Endothelial cell of umbilical vein (primary cell): ENCODE results near the gene SLC12A7. TPM values are rescaled to one million over a fixed set of nuclear protein-coding genes. Genes with fewer than 3 reads are reported as not detected.

Experiments used
- BruUV-seq: library from RNA; stranded (reverse); fragments of 400-500 nt; replicated peaks from 2 replicates; lab custom pipeline; 2021; lab: Mats Ljungman, UMichigan
- CTCF ChIA-PET: fragments of 300-600, 350-600 bp; sonication (Branson Sonifier 250); formaldehyde crosslinking; loops from one replicate; lab custom pipeline; 2021; ENCODE audit warnings: antibody characterized with exemption, inconsistent platforms; lab: Charles Lee
- POLR2A ChIA-PET: fragments of 300-600, 350-600 bp; sonication (Branson Sonifier 250); formaldehyde crosslinking; loops from one replicate; lab custom pipeline; 2021; ENCODE audit warnings: antibody characterized with exemption, inconsistent platforms; lab: Charles Lee
- DNase-seq: peaks from one replicate; pipeline ENCODE4 v3.0.0-alpha.2; 2011; ENCODE audit warnings: low read depth, low spot score
- FAIRE-seq: peaks from 2 replicates; lab custom pipeline; 2011; peaks lifted over from hg19 to GRCh38; lab: Jason Lieb, UNC
- H2AFZ ChIP-seq: 2 replicates; pipeline ENCODE4 v1.6.0; 2012; ENCODE audit warnings: low read depth, low read length, control low read depth, inconsistent platforms
- H3K27ac ChIP-seq: 2 replicates; pipeline ENCODE4 v1.5.1; 2011; ENCODE audit warnings: low read depth, mild to moderate bottlenecking, control low read depth, low read length, moderate library complexity; ENCODE audit not compliant: insufficient read depth
- H3K27me3 ChIP-seq, 2 experiments: 2 replicates each; pipeline versions ENCODE4 v1.6.0 to v1.6.1; 2011; ENCODE audit warnings: low read length in 2 of 2, mixed read lengths in 1 of 2; ENCODE audit not compliant: control insufficient read depth in 2 of 2, insufficient read depth in 2 of 2
- H3K36me3 ChIP-seq, 2 experiments: 2 replicates in 1 of 2; 3 replicates in 1 of 2; pipeline ENCODE4 v1.5.1; 2011; ENCODE audit warnings: low read length in 2 of 2, mild to moderate bottlenecking in 1 of 2, moderate library complexity in 1 of 2; ENCODE audit not compliant: control insufficient read depth in 2 of 2, insufficient read depth in 2 of 2; ENCODE audit errors: extremely low read depth in 1 of 2
- H3K4me1 ChIP-seq: 3 replicates; pipeline ENCODE4 v1.5.1; 2011; ENCODE audit warnings: mild to moderate bottlenecking, low read length; ENCODE audit not compliant: control insufficient read depth, insufficient read depth; ENCODE audit errors: extremely low read depth
- H3K4me2 ChIP-seq: 2 replicates; pipeline ENCODE4 v1.6.1; 2011; ENCODE audit warnings: low read length, control low read depth, mixed read lengths; ENCODE audit not compliant: insufficient read depth
- H3K4me3 ChIP-seq, 3 experiments: fragments of 200-600 bp in 1 of 3; sonication (generic), shearing (Covaris generic) in 1 of 3; replicated peaks in 1 of 3; 2 replicates each; pipeline ENCODE4 v1.5.1; 2011 to 2016; ENCODE audit warnings: control low read depth in 3 of 3, low read length in 3 of 3, mild to moderate bottlenecking in 2 of 3, inconsistent platforms in 1 of 3, low read depth in 1 of 3, moderate library complexity in 1 of 3; ENCODE audit not compliant: insufficient read depth in 1 of 3
- H3K79me2 ChIP-seq: 2 replicates; pipeline ENCODE4 v1.6.0; 2012; ENCODE audit warnings: low read length, inconsistent platforms; ENCODE audit not compliant: control insufficient read depth, insufficient read depth
- H3K9ac ChIP-seq: replicated peaks from 2 replicates; pipeline ENCODE3; 2011; ENCODE audit warnings: low read length, control low read depth; ENCODE audit not compliant: insufficient read depth; ENCODE audit errors: extremely low read depth
- H3K9me1 ChIP-seq: replicated peaks from 3 replicates; pipeline ENCODE4 v1.6.0; 2011; ENCODE audit warnings: mild to moderate bottlenecking, low read length; ENCODE audit not compliant: control insufficient read depth, insufficient read depth; ENCODE audit errors: extremely low read depth
- H3K9me3 ChIP-seq: replicated peaks from 2 replicates; pipeline ENCODE4 v1.5.1; 2012; ENCODE audit warnings: low read length, inconsistent platforms; ENCODE audit not compliant: control insufficient read depth, insufficient read depth
- H4K20me1 ChIP-seq: replicated peaks from 2 replicates; pipeline ENCODE3; 2011; ENCODE audit warnings: mild to moderate bottlenecking, low read length; ENCODE audit not compliant: control insufficient read depth, insufficient read depth; ENCODE audit errors: extremely low read depth
- CTCF ChIP-seq, 2 donors: IDR thresholded peaks; 1 replicate in 1 of 2; 2 replicates in 1 of 2; pipeline ENCODE4 v1.5.1; 2011; ENCODE audit warnings: low read length in 2 of 2, mild to moderate bottlenecking in 2 of 2, moderate library complexity in 2 of 2, control low read depth in 1 of 2, inconsistent platforms in 1 of 2, low read depth in 1 of 2; ENCODE audit not compliant: insufficient read depth in 1 of 2; ENCODE audit errors: extremely low read depth in 1 of 2
- EZH2 ChIP-seq: IDR thresholded peaks from 2 replicates; pipeline ENCODE4 v1.6.1; 2012; ENCODE audit warnings: borderline replicate concordance, low read depth, mild to moderate bottlenecking, moderate library complexity, low read length, inconsistent platforms; ENCODE audit not compliant: severe bottlenecking
- FOS ChIP-seq: IDR thresholded peaks from 2 replicates; pipeline ENCODE4 v1.6.1; 2011; ENCODE audit warnings: mild to moderate bottlenecking, low read length, moderate library complexity, borderline replicate concordance; ENCODE audit not compliant: insufficient read depth
- GATA2 ChIP-seq: IDR thresholded peaks from 2 replicates; pipeline ENCODE4 v1.7.0; 2011; ENCODE audit warnings: low read depth, mild to moderate bottlenecking, moderate library complexity, mixed read lengths, low read length; ENCODE audit not compliant: insufficient read length, insufficient read depth
- JUN ChIP-seq: IDR thresholded peaks from 2 replicates; pipeline ENCODE4 v1.6.1; 2011; ENCODE audit warnings: borderline replicate concordance, low read depth; ENCODE audit not compliant: insufficient read length, insufficient read depth
- MAX ChIP-seq: IDR thresholded peaks from 2 replicates; pipeline ENCODE4 v1.6.1; 2011; ENCODE audit not compliant: insufficient read depth, insufficient read length
- MYC ChIP-seq: IDR thresholded peaks from one replicate; pipeline ENCODE4 v1.6.1; 2011; ENCODE audit warnings: mild to moderate bottlenecking, low read depth, low read length
- POLR2A ChIP-seq: IDR thresholded peaks from 2 replicates; pipeline ENCODE4 v1.6.1; 2012; ENCODE audit warnings: low read depth, mild to moderate bottlenecking, control low read depth, low read length
- POLR2AphosphoS5 ChIP-seq: IDR thresholded peaks from 2 replicates; pipeline ENCODE4 v1.6.1; 2012; ENCODE audit warnings: low read depth, mild to moderate bottlenecking, control low read depth, low read length, moderate library complexity; ENCODE audit not compliant: insufficient read depth
- dilution Hi-C: fragments of 300-500 bp; cut with MboI; formaldehyde crosslinking; loops from one replicate; pipeline ENCODE4 v1.15.0; 2019; ENCODE audit warnings: low sequenced_read_pairs; ENCODE audit not compliant: extremely low pct_ligation_motif_present
- intact Hi-C: fragments of 100-400 bp; cut with micrococcal nuclease; formaldehyde crosslinking; loops from one replicate; pipeline ENCODE4 v1.10.0; 2022
- polyA plus RNA-seq, 4 experiments: library from polyadenylated mRNA; depleted of rRNA in 3 of 4; stranded (reverse) in 3 of 4; unstranded in 1 of 4; fragments of >200 nt; gene quantifications; 2 replicates each; pipeline versions ENCODE4 v1.2.1 to v1.2.3, GENCODE V29; 2011 to 2012; ENCODE audit warnings: missing spikeins in 1 of 4
- total RNA-seq: library from RNA; stranded (reverse); gene quantifications from 2 replicates; pipeline ENCODE4 v1.2.3, GENCODE V29; 2021

SLC12A7 gene
- total and polyA plus RNA-seq, 2 donors (not counting 3 experiments of a cell fraction or from before 2014, with no cell fraction given) = 16.4 to 38.8 TPM

GRCh38 chr5:1159341-1159675 is 47.4 kb upstream of the SLC12A7 start:
- no peak for TF ChIP-seq MYC
- no peak for TF ChIP-seq JUN
- dilution Hi-C loops = no loop called here

GRCh38 chr5:1158647-1159340 is 46.9 kb upstream of the SLC12A7 start:
- Histone ChIP-seq H3K4me2 (no peak overlapping the region), H3K36me3 (no peaks in the 10 kb centered on the region), H3K27me3 (peaks cover 20 to 21% of the 10 kb centered on the region in 2 experiments), H3K4me3 (no peak overlapping the region), H4K20me1 (no peaks in the 10 kb centered on the region), H2AFZ (no peak overlapping the region), H3K4me1 (no peaks in the 10 kb centered on the region), H3K9me1 (no peaks in the 10 kb centered on the region), H3K9ac (no peak overlapping the region), H3K27ac (no peak overlapping the region), H3K9me3 (no peaks in the 10 kb centered on the region), H3K79me2 (no peaks in the 10 kb centered on the region)
- TF ChIP-seq POLR2AphosphoS5 = no peak
- TF ChIP-seq CTCF (IDR thresholded peaks at IDR 0.05; ENCODE audit: extremely low read depth in 1 of 2, insufficient read depth in 1 of 2, low read depth in 1 of 2, low read length in 2 of 2) = no peak
- TF ChIP-seq EZH2 = no peak
- TF ChIP-seq POLR2A = no peak
- no peak for TF ChIP-seq MAX
- no peak for TF ChIP-seq JUN
- no peak for TF ChIP-seq FOS
- no peak for TF ChIP-seq MYC
- no peak for TF ChIP-seq GATA2
- no TSS peak for BruUV-seq
- FAIRE-seq (no peak), DNase-seq (no peak)
- ChIA-PET CTCF (no interaction called here), POLR2A (no interaction called here)
- dilution Hi-C loops (no loop called here), intact Hi-C loops (no loop called here)

More at GRCh38 chr5:1159341-1159675, 47.4 kb upstream of the SLC12A7 start:
- Histone ChIP-seq H3K4me3 (no peak overlapping the region), H4K20me1 (no peaks in the 10 kb centered on the region), H3K36me3 (no peaks in the 10 kb centered on the region), H3K4me2 (no peak overlapping the region), H3K4me1 (no peaks in the 10 kb centered on the region), H3K9ac (no peak overlapping the region), H3K79me2 (no peaks in the 10 kb centered on the region), H3K9me1 (no peaks in the 10 kb centered on the region), H2AFZ (no peak overlapping the region), H3K27me3 (peaks cover 18% of the 10 kb centered on the region in 2 experiments), H3K9me3 (no peaks in the 10 kb centered on the region), H3K27ac (no peak overlapping the region)
- BruUV-seq = no TSS peak
- FAIRE-seq = no peak
- DNase-seq = no peak
- CTCF ChIA-PET = no interaction called here
- POLR2A ChIA-PET = no interaction called here
- intact Hi-C loops = no loop called here
